ENCODE data around the gene ARRDC3.
"Not testable (repeated sequence)": the region's sequence is repeated elsewhere in the genome, so short reads cannot be mapped to it uniquely, and the experiment has no call there.

Gene ARRDC3

DNA sequence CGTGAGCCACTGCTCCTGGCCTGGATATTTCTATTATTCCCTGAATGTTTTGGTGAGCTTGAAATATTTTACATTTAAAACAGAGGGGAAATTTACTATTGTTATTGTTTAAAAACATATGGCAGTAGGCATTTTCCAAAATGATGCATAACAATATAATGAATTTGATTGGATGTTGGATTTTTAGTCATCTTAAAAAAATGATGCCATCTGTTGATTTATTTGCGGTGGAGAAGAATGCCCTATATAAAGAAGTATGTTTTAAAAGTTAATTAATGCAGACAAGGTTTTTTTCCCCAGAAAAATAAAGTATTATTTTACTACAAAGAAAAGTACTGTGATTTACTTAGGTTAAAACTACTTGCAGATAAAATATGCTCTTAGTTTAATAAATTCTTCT lies 33.4 kb upstream of the ARRDC3 start:
- Histone ChIP-seq H3K4me3 (no peak overlapping the region), H3K9ac (no peak overlapping the region), H3K36me3 (no peaks in the 10 kb centered on the region), H3K4me2 (no peak overlapping the region), H4K20me1 (no peaks in the 10 kb centered on the region), H3K4me1 (peaks cover 5% of the 10 kb centered on the region; the same call in 1 of the 2 replicates), H3K9me3 (no peaks in the 10 kb centered on the region), H3K27ac (no peak overlapping the region), H3K27me3 (no peaks in the 10 kb centered on the region)
- no peak for TF ChIP-seq Cebpa-rat (IDR thresholded peaks at IDR 0.05)

DNA sequence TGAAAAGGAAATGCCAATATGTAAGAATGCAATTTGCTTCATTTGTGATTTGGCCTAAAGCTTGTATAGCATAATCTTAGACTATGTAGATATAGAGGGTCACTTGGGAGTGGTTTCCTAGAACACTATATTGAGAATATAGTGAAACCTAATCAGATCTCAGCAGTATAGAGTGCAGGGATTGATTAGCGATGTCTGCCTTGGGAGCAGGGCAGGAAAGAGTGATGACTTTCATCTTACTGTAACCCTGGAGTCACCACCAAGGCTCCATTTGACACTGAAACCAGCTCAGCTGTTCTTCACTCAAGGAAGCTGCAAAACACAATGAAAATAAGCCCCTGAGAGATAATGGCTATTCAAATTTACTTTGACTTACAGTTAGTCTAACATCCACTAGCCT lies 26.2 kb upstream of the ARRDC3 start:
- H4K20me1 ChIP-seq, result no peaks in the 10 kb centered on the region
- no peak overlapping the region for H3K27ac ChIP-seq
- H3K4me1 ChIP-seq, result 0 out of 2 replicates have a peak, but pooled peaks cover 5% of the 10 kb centered on the region
- no peak overlapping the region for H3K4me3 ChIP-seq
- no peaks in the 10 kb centered on the region for H3K27me3 ChIP-seq
- no peak overlapping the region for H3K9ac ChIP-seq
- no peak for TF ChIP-seq Cebpa-rat (IDR thresholded peaks at IDR 0.05)
- no peaks in the 10 kb centered on the region for H3K9me3 ChIP-seq
- no peak overlapping the region for H3K4me2 ChIP-seq
- H3K36me3 ChIP-seq, result no peaks in the 10 kb centered on the region

DNA sequence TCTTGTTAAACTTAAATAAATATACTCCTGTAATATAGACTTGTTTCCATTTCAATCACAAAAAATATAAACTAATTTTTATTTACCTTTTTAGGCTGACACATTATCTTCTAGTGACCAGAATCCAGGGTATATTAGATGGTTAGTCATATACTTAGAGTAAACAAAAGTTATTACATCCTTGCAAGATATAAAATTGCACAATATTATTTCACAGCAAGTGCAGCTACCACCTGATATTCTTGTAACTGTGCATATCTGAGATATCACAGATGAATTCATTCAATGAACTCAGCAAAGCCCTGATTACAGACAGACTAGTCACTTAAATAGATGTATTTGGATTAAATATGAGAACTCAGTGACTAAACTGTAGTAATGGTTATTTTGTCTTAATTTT lies 25.6 kb upstream of the ARRDC3 start:
- Histone ChIP-seq H3K4me3 (no peak overlapping the region), H3K36me3 (no peaks in the 10 kb centered on the region), H4K20me1 (no peaks in the 10 kb centered on the region), H3K9me3 (no peaks in the 10 kb centered on the region), H3K4me2 (no peak overlapping the region), H3K27ac (no peak overlapping the region), H3K9ac (no peak overlapping the region), H3K27me3 (no peaks in the 10 kb centered on the region), H3K4me1 (0 out of 2 replicates have a peak, but pooled peaks cover 5% of the 10 kb centered on the region)
- TF ChIP-seq Cebpa-rat (IDR thresholded peaks at IDR 0.05), result no peak

DNA sequence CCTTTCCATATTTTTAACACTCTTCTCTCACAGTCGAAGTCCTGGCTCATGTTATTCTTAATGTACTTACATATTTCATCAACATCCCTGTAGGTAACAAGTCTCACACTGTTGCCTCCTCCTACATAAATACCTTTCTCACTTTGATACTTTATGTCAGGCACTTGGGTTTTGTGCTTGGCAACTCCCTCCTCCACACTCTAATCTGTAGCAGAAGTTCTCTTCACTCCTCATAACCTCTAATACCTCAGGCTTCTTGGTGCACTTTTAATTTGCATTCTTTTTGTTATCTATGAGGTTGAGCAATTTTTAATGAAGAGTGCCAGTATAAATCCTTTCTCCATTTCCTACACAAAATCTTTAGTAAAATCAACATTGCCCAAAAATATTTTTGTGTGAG lies 24.1 kb upstream of the ARRDC3 start:
- no peak for TF ChIP-seq Cebpa-rat (IDR thresholded peaks at IDR 0.05)
- Histone ChIP-seq H4K20me1 (no peaks in the 10 kb centered on the region), H3K9me3 (no peaks in the 10 kb centered on the region), H3K4me1 (0 out of 2 replicates have a peak, but pooled peaks cover 5% of the 10 kb centered on the region), H3K4me3 (no peak overlapping the region), H3K27ac (no peak overlapping the region), H3K4me2 (no peak overlapping the region), H3K36me3 (no peaks in the 10 kb centered on the region), H3K9ac (no peak overlapping the region), H3K27me3 (no peaks in the 10 kb centered on the region)

DNA sequence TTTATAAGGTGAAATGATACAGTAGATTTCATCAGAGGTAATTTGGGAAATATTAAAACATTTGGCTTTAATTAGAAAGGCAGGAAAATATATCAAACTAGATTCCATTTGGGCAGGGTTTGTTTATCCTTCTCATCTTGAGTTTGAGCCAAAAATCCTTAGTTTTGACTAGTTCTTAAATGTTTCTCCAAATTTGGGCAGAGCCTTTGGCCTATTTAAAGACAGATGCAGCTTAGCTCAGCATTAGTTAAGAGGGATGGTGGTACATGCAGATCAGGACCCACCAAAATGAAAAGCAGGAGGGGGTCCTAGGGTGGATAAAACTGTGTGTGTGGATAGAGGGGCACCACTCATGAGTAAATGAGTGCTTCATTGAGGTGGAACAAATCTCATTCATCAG lies 20.3 kb upstream of the ARRDC3 start:
- no peak overlapping the region for H3K9ac ChIP-seq
- no peaks in the 10 kb centered on the region for H3K4me1 ChIP-seq
- no peak overlapping the region for H3K27ac ChIP-seq
- no peaks in the 10 kb centered on the region for H3K27me3 ChIP-seq
- H3K36me3 ChIP-seq, result no peaks in the 10 kb centered on the region
- no peak for TF ChIP-seq Cebpa-rat (IDR thresholded peaks at IDR 0.05)
- H4K20me1 ChIP-seq, result no peaks in the 10 kb centered on the region
- H3K9me3 ChIP-seq, result no peaks in the 10 kb centered on the region
- no peak overlapping the region for H3K4me2 ChIP-seq
- no peak overlapping the region for H3K4me3 ChIP-seq

DNA sequence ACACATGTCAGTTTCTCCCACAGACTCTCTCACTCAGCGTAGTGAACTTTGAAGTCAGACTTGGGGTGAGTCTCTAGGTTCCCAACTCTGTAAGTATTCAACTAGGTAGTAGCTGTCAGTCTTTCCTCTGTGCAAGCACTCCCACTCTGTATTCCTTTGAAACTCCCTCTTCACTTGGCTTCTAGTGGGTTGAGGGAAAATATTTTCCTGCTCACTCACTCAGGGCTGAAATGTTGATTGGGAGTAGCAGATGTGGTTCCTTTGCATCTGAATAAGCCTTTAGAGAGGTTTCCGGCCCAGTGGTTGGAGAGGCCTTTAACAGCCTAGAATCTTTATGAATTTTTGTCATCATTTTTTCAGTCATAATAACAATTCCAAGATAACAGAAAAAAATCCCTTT lies 18.1 kb upstream of the ARRDC3 start:
- H3K27me3 ChIP-seq, result no peaks in the 10 kb centered on the region
- H4K20me1 ChIP-seq, result no peaks in the 10 kb centered on the region
- H3K36me3 ChIP-seq, result no peaks in the 10 kb centered on the region
- TF ChIP-seq Cebpa-rat (IDR thresholded peaks at IDR 0.05), result no peak
- H3K9ac ChIP-seq, result no peak overlapping the region
- H3K4me1 ChIP-seq, result no peaks in the 10 kb centered on the region
- H3K27ac ChIP-seq, result no peak overlapping the region
- H3K4me3 ChIP-seq, result no peak overlapping the region
- H3K4me2 ChIP-seq, result no peak overlapping the region
- H3K9me3 ChIP-seq, result no peaks in the 10 kb centered on the region

DNA sequence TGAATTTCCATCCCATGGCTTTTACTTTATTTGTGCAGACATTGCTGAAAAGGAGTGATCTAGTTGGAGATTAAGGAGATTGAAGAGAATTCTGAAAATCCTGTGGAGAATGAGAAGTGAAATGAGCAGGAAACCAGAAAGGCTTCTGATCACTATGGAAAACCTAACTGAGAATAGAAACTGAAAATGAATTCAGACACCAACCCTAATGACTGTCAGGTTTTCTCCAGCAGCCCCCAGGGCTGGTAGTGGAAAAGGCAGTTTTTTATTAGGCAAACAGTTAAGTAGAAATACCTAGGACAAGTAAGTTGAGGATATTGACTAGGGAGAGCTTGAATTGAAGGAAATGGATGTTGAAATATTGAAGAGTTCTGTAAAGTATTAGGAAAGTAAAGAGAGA lies 14.7 kb upstream of the ARRDC3 start:
- no peak for TF ChIP-seq Cebpa-rat (IDR thresholded peaks at IDR 0.05)
- Histone ChIP-seq H3K4me2 (no peak overlapping the region), H3K27me3 (no peaks in the 10 kb centered on the region)

DNA sequence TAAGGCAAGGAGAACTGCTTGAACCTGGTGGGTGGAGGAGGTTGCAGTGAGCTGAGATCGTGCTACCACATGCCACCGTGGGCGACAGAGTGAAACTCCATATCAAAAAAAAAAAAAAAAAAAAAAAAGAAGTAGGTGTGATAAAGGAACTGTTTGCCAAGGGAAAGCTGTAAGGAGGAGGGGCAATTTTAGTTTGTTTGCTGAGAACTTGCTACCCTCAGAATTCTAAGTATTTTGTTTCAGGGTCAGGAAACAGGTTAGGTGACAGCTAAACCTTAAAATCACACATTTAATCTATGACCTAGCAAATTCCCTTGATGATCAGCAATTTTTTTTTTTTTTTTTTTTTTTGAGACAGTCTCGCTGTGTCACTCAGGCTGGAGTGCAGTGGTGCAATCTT lies 7.2 kb upstream of the ARRDC3 start:
- Histone ChIP-seq H3K4me1 (no peaks in the 10 kb centered on the region), H3K9me3 (no peaks in the 10 kb centered on the region), H3K4me3 (no peak overlapping the region), H3K27ac (no peak overlapping the region), H4K20me1 (no peaks in the 10 kb centered on the region), H3K4me2 (no peak overlapping the region), H3K9ac (no peak overlapping the region), H3K36me3 (no peaks in the 10 kb centered on the region), H3K27me3 (no peaks in the 10 kb centered on the region)
- TF ChIP-seq Cebpa-rat (IDR thresholded peaks at IDR 0.05), result no peak

More for the DNA sequence above, 14.7 kb upstream of the ARRDC3 start:
- Histone ChIP-seq H3K36me3 (no peaks in the 10 kb centered on the region), H3K9ac (no peak overlapping the region), H4K20me1 (no peaks in the 10 kb centered on the region), H3K4me1 (no peaks in the 10 kb centered on the region), H3K27ac (no peak overlapping the region), H3K4me3 (no peak overlapping the region), H3K9me3 (no peaks in the 10 kb centered on the region)

DNA sequence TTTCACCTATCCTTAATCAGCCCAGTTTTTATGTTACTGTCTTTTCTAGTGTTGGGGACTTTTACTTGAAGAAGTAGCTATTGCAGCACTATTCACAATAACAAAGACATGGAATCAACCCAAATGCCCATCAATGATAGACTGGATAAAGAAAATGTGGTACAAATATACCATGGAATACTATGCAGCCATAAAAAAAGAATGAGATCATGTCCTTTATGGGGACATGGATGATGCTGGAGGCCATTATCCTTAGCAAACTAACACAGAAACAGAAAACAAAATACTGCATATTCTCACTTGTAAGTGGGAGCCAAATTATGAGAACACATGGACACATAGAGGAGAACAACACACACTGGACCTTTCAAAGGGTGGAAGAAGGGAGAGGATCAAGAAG lies 6.4 kb upstream of the ARRDC3 start:
- not testable (repeated sequence) for H3K4me1 ChIP-seq, H3K9ac ChIP-seq, H3K4me2 ChIP-seq, H3K27me3 ChIP-seq, H3K4me3 ChIP-seq, H4K20me1 ChIP-seq, H3K9me3 ChIP-seq, H3K36me3 ChIP-seq, H3K27ac ChIP-seq

DNA sequence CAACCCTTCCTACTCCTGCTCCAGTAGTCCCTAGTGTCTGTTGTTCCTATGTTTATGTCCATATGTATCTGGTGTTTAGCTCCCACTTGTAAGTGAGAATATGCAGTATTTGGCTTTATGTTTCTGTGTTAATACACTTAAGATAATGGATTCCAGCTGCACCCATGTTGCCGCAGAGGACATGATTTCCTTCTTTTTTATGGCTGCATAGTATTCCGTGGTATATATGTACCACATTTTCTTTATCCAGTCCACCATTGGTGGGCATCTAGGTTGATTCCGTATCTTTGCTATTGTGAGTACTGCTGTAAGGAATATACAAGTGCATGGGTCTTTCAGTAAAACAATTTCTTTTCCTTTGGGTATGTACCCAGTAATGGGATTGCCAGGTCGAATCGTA lies 5.2 kb upstream of the ARRDC3 start:
- no peaks in the 10 kb centered on the region for H3K36me3 ChIP-seq
- H3K4me3 ChIP-seq, result no peak overlapping the region
- no peak for TF ChIP-seq Cebpa-rat (IDR thresholded peaks at IDR 0.05)
- no peak overlapping the region for H3K9ac ChIP-seq
- H3K4me1 ChIP-seq, result peaks cover 11% of the 10 kb centered on the region
- H3K4me2 ChIP-seq, result no peak overlapping the region
- H3K27me3 ChIP-seq, result no peaks in the 10 kb centered on the region
- H3K27ac ChIP-seq, result no peak overlapping the region
- H4K20me1 ChIP-seq, result no peaks in the 10 kb centered on the region
- H3K9me3 ChIP-seq, result no peaks in the 10 kb centered on the region

DNA sequence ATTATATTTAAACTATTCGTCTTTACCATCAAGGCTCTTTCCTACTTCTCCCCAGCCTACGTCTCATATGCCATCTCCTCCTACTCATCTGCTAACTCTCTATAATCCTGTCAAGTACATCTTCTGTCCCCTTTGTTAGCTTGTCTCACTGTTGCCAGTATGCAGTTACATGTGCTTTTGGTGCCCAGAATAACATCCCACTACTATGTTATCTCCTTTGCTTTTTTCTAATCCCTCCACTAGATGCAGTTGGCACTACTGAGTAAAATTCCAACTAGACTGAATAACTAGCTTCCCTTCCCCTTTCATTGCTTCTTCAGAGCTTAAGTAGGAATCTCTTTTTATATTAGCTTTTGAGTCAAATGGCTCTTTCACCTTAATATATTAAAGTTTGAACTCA lies 3.0 kb upstream of the ARRDC3 start:
- Histone ChIP-seq H3K27me3 (no peaks in the 10 kb centered on the region), H3K4me2 (no peak overlapping the region), H4K20me1 (no peaks in the 10 kb centered on the region), H3K9ac (no peak overlapping the region), H3K27ac (no peak overlapping the region), H3K4me1 (peaks cover 11% of the 10 kb centered on the region), H3K4me3 (no peak overlapping the region), H3K36me3 (no peaks in the 10 kb centered on the region), H3K9me3 (no peaks in the 10 kb centered on the region)
- no peak for TF ChIP-seq Cebpa-rat (IDR thresholded peaks at IDR 0.05)

DNA sequence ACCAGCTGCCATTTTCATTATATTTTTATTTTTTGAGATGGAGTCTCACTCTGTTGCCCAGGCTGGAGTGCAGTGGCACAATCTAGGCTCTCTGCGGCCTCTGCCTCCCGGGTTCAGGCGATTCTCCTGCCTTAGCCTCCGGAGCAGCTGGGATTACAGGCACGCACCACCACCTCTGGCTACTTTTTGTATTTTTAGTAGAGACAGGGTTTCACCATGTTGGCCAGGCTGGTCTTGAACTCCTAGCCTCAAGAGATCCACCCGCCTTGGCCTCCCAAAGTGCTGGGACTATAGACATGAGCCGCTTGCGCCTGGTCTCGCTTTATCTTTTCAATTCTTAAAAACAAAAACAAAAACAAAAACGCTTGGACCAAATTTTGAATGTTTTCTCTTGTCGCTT lies 2.5 kb upstream of the ARRDC3 start:
- H3K27ac ChIP-seq, H3K4me3 ChIP-seq, H3K9ac ChIP-seq, H3K27me3 ChIP-seq, H4K20me1 ChIP-seq, H3K9me3 ChIP-seq, H3K36me3 ChIP-seq, H3K4me2 ChIP-seq: not testable (repeated sequence)
- H3K4me1 ChIP-seq, result peaks cover 11% of the 10 kb centered on the region

Data from BLaER1 (cell line).